ENCODE measurements around the gene RBCK1.

GRCh38 chr20:376750-377149 lies 31.3 kb upstream of the RBCK1 start:
- TF ChIP-seq RAD21 (conservative IDR thresholded peaks at IDR 0.05) (no peak), CTCF (IDR thresholded peaks at IDR 0.05; ENCODE audit: poor library complexity, severe bottlenecking) (no peak), EP300 (conservative IDR thresholded peaks at IDR 0.05; ENCODE audit: poor library complexity, severe bottlenecking) (no peak), MXI1 (conservative IDR thresholded peaks at IDR 0.05; ENCODE audit: poor library complexity, severe bottlenecking) (no peak), POLR2AphosphoS5 (IDR thresholded peaks at IDR 0.05) (no peak), REST (IDR thresholded peaks at IDR 0.05; ENCODE audit: borderline replicate concordance) (no peak), EZH2 (IDR thresholded peaks at IDR 0.05; ENCODE audit: borderline replicate concordance, insufficient read depth, low read length, poor library complexity, severe bottlenecking) (no peak), TAF1 (IDR thresholded peaks at IDR 0.05; ENCODE audit: low read depth) (no peak)

Data from neural cell (in vitro differentiated cells).